Activated CD4-positive, alpha-beta T cell treated with anti-CD3 and anti-CD28 coated beads, Interleukin-2, amount 50 U/mL, for 24 hours (primary cell): ENCODE results near the gene DLG5.

Source experiments
- DNase-seq, 2 donors: peaks; one replicate each; pipeline ENCODE4 v3.0.0-alpha.2; 2020; ENCODE audit warnings: low read depth in 1 of 2, low spot score in 1 of 2

The DLG5 gene

DNA sequence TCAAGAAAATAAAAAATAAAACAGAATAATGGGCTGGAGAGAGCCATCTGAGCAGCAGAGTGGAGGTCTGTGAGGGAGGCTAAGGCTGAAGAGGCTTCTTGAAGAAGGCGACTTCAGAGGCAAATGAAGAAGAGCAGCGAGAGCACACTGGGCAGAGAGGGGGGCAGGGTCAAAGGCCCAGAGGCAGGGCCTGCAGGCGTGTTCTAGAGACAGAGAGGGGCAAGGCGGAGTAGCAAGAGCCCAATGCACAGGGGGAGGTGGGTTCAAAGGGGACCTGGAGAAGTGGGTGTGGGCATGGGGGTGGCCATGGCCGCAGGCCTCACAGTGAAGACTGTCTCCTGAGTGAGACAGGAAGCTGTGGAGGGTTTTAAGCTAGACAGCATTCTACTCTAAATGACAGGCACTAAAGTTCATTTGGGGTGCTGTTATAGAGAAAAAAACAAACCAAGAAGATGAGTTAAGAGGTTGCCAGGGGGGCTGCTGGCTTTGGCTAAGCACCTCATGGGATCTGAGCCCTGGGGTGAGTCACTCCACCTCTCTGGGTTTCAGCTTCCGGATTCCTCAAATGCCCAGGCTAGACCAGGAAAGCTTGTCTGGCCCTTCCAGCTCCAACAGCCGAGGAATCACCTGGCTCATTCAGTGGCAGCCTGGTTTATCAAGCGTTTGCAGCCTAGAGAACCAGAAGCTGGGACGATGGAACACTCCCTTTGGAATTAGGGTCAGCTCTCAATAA, 81.7 kb downstream of the DLG5 start:
- no peak for DNase-seq

DNA sequence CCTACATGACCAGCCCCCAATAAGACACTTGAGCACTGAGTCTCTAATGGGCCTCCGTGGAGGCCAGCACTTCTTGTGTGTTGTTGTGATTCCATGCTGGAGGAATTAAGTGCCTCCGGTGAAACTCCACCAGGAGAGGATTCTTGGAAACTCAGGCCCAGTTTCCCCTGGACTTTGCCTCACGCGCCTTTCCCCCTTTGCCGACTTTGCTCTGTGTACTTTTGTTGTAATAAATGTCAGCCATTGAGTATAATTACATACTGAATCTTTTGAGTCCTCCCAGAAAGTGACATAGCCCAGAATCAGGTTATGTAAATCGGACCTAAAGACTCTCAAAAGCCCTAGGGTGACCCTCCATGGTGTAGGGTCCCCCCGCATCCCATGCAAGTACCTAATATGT, 82.4 kb downstream of the DLG5 start:
- no peak for DNase-seq

DNA sequence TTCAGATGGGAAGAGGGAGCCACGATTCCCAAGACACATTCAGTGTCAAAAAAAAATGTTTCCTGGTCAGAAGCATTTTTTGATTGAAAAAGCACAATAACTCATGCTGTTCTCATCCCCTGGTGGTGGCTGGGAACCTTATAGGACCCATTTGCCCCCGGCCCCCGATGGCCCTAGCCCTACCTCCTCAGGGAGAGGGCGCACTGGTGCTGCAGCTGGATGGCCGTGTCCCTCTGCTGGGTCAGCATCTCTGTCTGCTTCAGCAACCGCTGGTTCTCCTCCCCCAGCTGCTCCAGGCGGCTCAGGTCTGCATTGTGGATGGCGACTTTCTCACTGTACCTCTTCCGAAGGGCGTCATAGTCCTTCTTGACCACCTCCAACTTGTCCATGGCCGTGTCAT, 83.3 kb downstream of the DLG5 start:
- no peak for DNase-seq

DNA sequence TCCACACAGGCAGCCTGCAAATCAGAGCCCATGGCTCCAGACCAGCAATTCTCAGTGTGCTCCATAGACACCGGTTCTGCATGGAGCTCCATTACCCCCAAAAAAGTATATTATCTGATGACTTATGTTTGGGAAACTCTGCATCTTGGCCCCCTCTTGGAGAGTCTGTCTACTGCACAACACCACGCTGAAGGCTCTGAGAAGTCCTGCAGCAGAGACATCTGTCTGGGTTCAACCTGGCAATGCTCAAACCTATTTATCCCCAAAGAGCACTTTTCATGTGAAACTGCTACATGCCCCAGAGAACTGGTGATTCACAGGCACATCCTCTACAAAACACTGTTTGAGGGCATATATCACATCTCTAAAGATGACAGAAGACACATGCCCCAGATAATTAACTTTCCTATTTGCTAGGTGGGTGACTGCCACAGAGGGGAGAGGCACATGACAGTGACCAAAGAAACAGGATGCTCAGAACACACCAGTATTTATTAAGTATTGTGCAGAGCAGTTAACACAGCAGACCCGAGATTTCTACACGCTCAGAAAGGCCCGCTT, 83.8 kb downstream of the DLG5 start:
- no peak for DNase-seq

DNA sequence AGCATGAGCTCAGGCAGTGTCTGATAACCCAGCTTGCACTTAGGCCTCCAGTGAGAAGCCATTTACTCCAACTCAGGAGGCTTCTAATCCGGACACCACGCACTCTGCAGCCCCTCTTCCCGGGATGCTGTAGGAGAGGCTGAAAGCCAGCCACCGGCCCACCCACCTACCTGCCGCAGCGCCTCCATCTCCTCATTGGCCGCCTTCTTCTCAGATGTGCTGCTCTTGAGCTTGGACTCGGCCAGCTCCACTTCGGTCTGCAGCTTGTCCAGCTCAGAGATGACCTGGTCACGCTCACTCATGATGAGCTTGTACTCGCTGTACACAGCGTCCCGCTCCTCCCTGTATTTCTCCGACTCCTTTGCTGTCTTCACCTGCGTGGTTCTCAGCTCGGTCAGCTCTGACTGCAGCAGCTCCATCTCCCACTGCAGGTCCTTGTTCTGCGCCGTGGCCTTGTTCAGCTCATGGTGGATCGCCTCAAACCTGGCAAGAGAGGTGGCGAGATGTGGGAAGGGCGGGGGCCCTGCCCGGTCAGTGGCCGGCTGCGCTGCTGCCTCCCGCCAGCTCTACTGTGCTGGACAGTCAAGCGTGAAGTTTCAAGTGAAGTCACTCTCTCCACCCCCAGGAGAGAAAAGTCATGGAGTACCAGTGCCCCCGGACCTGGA, 84.7 kb downstream of the DLG5 start:
- no peak for DNase-seq

DNA sequence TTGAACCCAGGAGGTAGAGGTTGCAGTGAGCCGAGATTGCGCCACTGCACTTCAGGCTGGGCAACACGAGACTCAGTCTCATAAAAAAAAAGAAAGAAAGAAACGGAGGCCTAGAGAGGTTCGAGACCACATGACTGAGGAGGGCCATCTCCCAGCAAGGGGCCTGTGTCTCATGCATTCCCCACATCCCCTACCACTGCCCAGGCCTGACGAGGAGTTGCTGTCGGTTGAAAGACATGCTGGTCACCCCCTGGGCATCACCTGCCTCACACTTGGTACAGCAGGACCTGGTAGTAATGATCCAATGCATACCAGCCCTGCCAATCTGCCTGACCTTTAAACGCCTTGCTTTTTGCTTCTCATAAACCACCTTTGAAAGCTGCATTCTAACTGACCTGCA, 85.9 kb downstream of the DLG5 start:
- no peak for DNase-seq

- DNase-seq, result no peak
Observed at GRCh38 chr10:77837925-77838595, 88.5 kb downstream of the DLG5 start.

DNA sequence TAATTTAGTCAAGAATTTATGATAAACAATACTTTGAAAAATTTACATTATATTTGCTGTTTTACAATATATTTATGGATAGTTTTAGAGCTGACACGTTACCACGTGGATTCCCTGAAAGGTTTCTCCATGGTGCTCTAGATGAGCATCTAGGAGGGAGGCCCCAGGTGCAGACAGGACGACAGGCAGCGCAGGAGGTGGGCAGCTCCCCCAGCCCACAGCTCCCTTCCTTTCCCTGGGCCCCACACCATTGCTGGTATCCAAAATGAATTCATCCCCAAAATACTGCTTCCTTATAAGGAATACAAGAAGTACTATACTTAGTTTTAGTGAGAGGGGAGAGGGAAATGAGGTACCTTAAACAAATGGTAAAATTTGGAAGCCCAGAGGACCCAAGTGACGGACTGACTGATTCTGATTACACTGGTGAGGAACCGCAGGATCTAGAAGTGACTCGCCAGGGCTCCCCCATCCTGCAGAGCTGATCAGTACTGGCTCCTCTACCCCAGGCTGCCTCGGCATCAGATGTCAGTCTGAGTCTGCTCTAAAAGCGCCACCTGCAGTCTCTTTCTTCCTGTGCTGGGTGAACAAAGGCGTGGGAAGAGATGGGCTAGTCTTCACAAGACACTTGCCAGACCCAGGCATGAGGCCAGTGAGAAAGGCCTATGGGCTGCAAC, 89.2 kb downstream of the DLG5 start:
- peak; percentile 18 to 43 for DNase-seq

GRCh38 chr10:77836299-77836820, 90.2 kb downstream of the DLG5 start:
- peak; percentile 16 to 51 for DNase-seq

DNA sequence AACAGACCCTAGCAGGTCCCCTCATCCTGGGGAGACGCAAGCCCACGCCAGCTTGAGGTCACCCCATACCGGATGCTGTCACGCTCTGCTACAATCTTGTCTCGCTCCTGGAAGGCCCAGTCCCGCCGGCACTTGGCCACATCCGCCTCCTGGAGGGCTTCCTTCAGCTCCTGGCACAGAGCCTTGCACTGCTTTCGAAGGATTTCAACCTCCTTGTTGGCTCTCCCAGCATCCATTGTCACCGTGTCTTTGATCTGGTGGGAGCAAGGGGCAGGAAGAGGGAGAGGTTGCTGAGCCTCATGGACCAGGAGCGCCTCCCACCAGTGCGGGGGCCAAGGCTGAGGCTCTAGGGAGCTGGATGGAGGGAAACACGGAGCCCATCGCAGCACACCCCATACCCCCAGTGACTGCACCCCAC, 90.9 kb downstream of the DLG5 start:
- no peak for DNase-seq

- DNase-seq, result no peak
Observed at GRCh38 chr10:77834943-77835668, 91.4 kb downstream of the DLG5 start.

GRCh38 chr10:77834540-77834939, 92.0 kb downstream of the DLG5 start:
- DNase-seq, result no peak

DNA sequence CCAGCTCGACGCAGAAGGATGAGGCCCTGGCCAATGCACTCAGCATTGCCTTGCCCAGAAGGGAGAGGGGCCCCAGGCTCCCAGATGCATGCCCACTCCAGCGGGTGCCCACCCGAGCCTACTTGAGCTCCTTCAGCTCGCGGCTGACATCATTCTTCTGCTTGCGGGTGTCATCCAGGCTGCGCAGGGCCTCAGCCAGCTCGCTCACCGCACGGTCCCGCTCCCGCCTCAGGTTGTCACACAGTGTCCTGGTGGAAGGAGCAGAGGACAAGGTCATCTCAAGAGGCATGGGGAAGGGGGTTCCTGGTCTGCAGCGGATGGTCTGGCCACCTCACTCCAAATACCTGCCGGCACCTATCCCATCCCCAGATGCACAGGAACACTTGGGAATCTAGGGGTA, 92.8 kb downstream of the DLG5 start:
- DNase-seq, result no peak

DNA sequence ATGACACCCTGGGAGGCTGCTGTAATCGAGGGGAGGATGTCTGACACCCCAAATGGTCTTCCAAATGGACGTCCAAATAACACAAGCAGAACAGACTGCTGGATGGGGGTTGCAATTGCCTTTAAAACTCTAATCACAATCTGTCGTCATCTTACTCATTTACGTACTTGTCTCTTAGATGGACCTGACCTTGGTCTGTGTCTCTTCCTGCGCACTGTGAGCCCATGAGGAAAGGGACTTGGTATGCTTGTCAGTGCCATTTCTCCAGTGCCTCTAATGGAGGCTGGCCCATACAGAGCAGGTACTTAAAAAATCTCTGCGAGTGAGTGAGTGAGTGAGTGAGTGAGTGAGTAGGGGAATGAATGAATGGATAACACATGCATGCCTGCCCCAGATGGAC, 93.3 kb downstream of the DLG5 start:
- DNase-seq, result no peak

GRCh38 chr10:77832238-77832637, 94.3 kb downstream of the DLG5 start:
- no peak for DNase-seq

GRCh38 chr10:77829356-77829755, 97.2 kb downstream of the DLG5 start:
- DNase-seq, result no peak

DNA sequence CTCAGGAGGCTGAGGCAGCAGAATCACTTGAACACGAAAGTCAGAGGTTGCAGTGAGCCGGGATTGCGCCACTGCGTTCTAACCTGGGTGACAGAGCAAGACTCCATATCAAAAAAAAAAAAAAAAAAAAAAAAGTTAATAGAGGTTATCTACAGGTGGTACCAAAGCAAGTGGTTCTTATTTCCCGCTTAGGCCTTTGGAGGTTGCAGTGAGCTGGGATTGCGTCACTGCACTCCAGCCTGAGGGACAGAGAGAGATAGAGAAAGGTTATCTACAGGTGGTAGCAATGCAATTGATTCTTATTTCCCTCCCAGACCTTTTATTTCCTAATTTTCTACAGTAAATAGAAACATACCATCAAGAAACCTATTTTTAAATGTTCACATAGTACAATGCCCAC, 98.2 kb downstream of the DLG5 start:
- DNase-seq, result no peak

- DNase-seq, result no peak
Observed at GRCh38 chr10:77827366-77827765, 99.2 kb downstream of the DLG5 start.

DNA sequence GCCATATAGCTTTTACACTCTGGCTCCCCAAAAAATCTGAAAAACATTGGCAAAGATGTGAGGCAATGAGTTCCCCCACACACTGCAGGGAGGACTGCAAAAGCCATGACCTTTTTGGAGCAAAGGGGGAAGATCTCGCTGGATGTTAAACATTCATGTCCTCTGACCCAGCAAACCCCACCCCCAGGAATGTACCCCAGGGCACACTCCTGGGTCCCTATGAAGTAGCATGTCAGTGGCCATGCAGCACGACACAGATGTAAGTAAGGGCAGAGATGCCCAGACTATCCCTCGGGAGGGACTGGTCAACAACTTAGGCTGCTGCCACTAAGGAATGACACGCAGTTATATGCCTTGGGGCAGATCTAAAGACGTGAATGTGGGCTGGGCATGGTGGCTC, 100.6 kb downstream of the DLG5 start:
- DNase-seq, result no peak

DNA sequence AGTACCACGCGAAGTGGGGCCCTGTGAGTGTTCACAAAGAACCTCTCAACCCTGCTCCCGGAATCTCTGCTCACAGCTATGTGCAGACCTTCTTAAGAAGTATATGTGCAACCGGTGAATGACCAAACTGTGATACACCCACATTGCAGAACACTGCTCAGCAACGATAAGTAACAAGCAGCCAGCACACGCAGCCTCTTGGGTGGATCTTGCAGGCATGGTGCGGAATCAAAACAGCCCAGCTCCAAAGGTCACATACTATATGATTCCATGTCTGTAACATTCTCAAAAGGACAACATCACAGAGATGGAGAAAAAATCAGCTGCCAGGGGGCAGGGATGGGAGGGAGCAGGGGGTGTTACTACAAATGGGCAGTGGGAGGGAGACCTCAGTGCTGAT, 101.6 kb downstream of the DLG5 start:
- no peak for DNase-seq
